GM12875 (cell line): ENCODE measurements around the gene LRAT.

Experiments used
- H3K4me3 ChIP-seq: one replicate; pipeline ENCODE4 v1.5.1; 2011; ENCODE audit warnings: low read depth, low read length, control low read depth
- CTCF ChIP-seq: IDR thresholded peaks from 2 replicates; pipeline ENCODE4 v1.5.1; 2011; ENCODE audit warnings: low read depth, mild to moderate bottlenecking, control low read depth, inconsistent platforms, low read length, moderate library complexity, borderline replicate concordance; ENCODE audit not compliant: insufficient read depth

Gene LRAT

DNA sequence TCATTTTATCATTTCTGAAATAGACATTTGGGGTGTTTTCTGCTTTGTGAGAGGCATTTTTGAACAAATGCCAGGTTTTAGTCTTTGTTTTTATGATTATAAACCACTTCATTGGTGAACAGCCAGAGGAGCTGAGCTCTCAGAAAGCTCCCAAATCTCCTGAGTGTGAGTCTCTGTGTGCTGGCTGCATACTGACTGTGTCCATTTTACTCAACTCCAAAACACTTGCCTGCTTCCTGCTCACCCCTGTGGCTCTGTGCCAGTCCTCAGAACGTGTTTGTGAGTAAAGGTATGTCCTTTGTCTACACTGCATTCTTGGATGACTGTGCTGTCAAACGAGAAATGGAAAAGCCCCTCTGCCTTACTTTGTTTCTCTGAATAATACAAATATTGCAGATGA is 5.4 kb upstream of the LRAT start:
- TF ChIP-seq CTCF: no peak

GRCh38 chr4:154739111-154739510 is 4.7 kb upstream of the LRAT start:
- H3K4me3 ChIP-seq: no peak overlapping the region
- TF ChIP-seq CTCF: no peak

More for the DNA sequence above, 5.4 kb upstream of the LRAT start:
- no peak overlapping the region for H3K4me3 ChIP-seq

GRCh38 chr4:154740462-154740861 is 3.3 kb upstream of the LRAT start:
- no peak for TF ChIP-seq CTCF
- no peak overlapping the region for H3K4me3 ChIP-seq

- H3K4me3 ChIP-seq: no peak overlapping the region
- TF ChIP-seq CTCF: no peak
These were observed 2.6 kb upstream of the LRAT start for GRCh38 chr4:154741131-154741665.

- TF ChIP-seq CTCF: no peak
- H3K4me3 ChIP-seq: no peak overlapping the region
These were observed 1.6 kb upstream of the LRAT start for GRCh38 chr4:154741922-154742850.

- TF ChIP-seq CTCF: no peak
- no peak overlapping the region for H3K4me3 ChIP-seq
These were observed 634 bp downstream of the LRAT start for GRCh38 chr4:154744341-154744926.
